ENCODE results near the gene PDHB.

DNA sequence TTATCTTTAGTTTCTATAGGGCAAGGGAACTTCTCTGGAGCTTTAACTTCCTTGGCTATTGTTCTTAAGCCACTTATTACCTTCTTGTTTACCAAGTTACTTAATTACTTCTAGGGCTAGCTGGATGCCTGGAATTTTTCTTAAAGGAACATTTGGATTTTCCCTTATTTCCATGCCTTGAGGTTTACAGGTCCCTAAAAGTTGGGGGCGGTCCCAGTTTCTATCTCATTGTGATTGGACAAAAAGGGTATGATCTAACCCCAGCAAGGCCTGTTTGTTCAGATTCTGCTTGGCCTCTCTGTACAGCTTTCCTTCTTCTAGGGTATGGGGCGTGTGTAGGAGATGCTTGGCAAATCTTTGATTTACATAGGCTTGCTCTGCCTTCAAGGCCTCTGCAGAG is 17.4 kb downstream of the PDHB start:
- no peak for TF ChIP-seq EZH2 (IDR thresholded peaks at IDR 0.05; ENCODE audit: low read length)
- TF ChIP-seq, protein P1, sequence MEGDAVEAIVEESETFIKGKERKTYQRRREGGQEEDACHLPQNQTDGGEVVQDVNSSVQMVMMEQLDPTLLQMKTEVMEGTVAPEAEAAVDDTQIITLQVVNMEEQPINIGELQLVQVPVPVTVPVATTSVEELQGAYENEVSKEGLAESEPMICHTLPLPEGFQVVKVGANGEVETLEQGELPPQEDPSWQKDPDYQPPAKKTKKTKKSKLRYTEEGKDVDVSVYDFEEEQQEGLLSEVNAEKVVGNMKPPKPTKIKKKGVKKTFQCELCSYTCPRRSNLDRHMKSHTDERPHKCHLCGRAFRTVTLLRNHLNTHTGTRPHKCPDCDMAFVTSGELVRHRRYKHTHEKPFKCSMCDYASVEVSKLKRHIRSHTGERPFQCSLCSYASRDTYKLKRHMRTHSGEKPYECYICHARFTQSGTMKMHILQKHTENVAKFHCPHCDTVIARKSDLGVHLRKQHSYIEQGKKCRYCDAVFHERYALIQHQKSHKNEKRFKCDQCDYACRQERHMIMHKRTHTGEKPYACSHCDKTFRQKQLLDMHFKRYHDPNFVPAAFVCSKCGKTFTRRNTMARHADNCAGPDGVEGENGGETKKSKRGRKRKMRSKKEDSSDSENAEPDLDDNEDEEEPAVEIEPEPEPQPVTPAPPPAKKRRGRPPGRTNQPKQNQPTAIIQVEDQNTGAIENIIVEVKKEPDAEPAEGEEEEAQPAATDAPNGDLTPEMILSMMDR (optimal IDR thresholded peaks at IDR 0.05 in 1 of 3, IDR thresholded peaks at IDR 0.05 in 1 of 3, conservative IDR thresholded peaks at IDR 0.05 in 1 of 3; ENCODE audit: extremely low read depth in 1 of 3, insufficient read depth in 2 of 3, low read length in 3 of 3) = no peak

Measured in keratinocyte (primary cell).